Endothelial cell of umbilical vein (primary cell): ENCODE results near the gene SYK.

Experiments used
- CTCF ChIP-seq, 2 donors: IDR thresholded peaks; 1 replicate in 1 of 2; 2 replicates in 1 of 2; pipeline ENCODE4 v1.5.1; 2011; ENCODE audit warnings: low read length in 2 of 2, mild to moderate bottlenecking in 2 of 2, moderate library complexity in 2 of 2, control low read depth in 1 of 2, inconsistent platforms in 1 of 2, low read depth in 1 of 2; ENCODE audit not compliant: insufficient read depth in 1 of 2; ENCODE audit errors: extremely low read depth in 1 of 2
- MAX ChIP-seq: IDR thresholded peaks from 2 replicates; pipeline ENCODE4 v1.6.1; 2011; ENCODE audit not compliant: insufficient read depth, insufficient read length
- POLR2AphosphoS5 ChIP-seq: IDR thresholded peaks from 2 replicates; pipeline ENCODE4 v1.6.1; 2012; ENCODE audit warnings: low read depth, mild to moderate bottlenecking, control low read depth, low read length, moderate library complexity; ENCODE audit not compliant: insufficient read depth

- TF ChIP-seq CTCF (IDR thresholded peaks at IDR 0.05; ENCODE audit: extremely low read depth in 1 of 2, insufficient read depth in 1 of 2, low read depth in 1 of 2, low read length in 2 of 2): no peak
- TF ChIP-seq POLR2AphosphoS5: no peak
- no peak for TF ChIP-seq MAX
These were observed 37.0 kb downstream of the SYK start for GRCh38 chr9:90838581-90839154.
